HEK293 (cell line): ENCODE data around the gene LIN9.

Source experiments
- CTCF ChIA-PET: fragments of 350-600 bp; formaldehyde crosslinking; extraction: SDS; loops from one replicate; lab custom pipeline; 2021; ENCODE audit warnings: antibody characterized with exemption; lab: Yijun Ruan, JAX
- POLR2A ChIA-PET: fragments of 300-600 bp; formaldehyde crosslinking; extraction: SDS; loops from one replicate; lab custom pipeline; 2020; ENCODE audit warnings: antibody characterized with exemption, inconsistent platforms; lab: Yijun Ruan, JAX
- H3K27ac ChIP-seq: fragments of 200-500 bp; sonication (Bioruptor generic); 2 replicates; pipeline ENCODE4 v1.5.1; 2014; ENCODE audit warnings: low read depth, low read length, control low read depth, inconsistent platforms; ENCODE audit errors: extremely low read depth
- H3K36me3 ChIP-seq, 2 experiments: fragments of 200-500 bp in 1 of 2; sonication (Bioruptor generic) in 1 of 2; 1 replicate in 1 of 2; 2 replicates in 1 of 2; pipeline ENCODE4 v1.5.1; 2014 to 2017; ENCODE audit warnings: inconsistent platforms in 2 of 2, low read length in 2 of 2; ENCODE audit not compliant: control insufficient read depth in 2 of 2, insufficient read depth in 1 of 2
- H3K4me1 ChIP-seq: fragments of 200-500 bp; sonication (Bioruptor generic); 2 replicates; pipeline ENCODE4 v1.5.1; 2014; ENCODE audit warnings: mild to moderate bottlenecking, low read length, inconsistent platforms; ENCODE audit not compliant: control insufficient read depth, insufficient read depth
- H3K4me3 ChIP-seq: 2 replicates; pipeline ENCODE4 v1.5.1; 2011; ENCODE audit warnings: low read depth, mild to moderate bottlenecking, control low read depth, low read length, moderate library complexity
- H3K9me3 ChIP-seq: fragments of 200-500 bp; sonication (Bioruptor generic); 2 replicates; pipeline ENCODE4 v1.5.1; 2014; ENCODE audit warnings: low read depth, low read length, inconsistent platforms; ENCODE audit not compliant: control insufficient read depth, insufficient read depth
- GLIS1 ChIP-seq: fragments of 450-650 bp; formaldehyde crosslinking; IDR thresholded peaks from 2 replicates; pipeline ENCODE4 v1.5.1; 2016; ENCODE audit warnings: missing biosample characterization, missing genetic modification characterization
- KLF1 ChIP-seq: fragments of 450-650 bp; formaldehyde crosslinking; IDR thresholded peaks from 2 replicates; pipeline ENCODE4 v1.5.1; 2016; ENCODE audit warnings: missing biosample characterization, missing genetic modification characterization
- OSR2 ChIP-seq: fragments of 450-650 bp; formaldehyde crosslinking; IDR thresholded peaks from 2 replicates; pipeline ENCODE4 v1.5.1; 2016; ENCODE audit warnings: missing biosample characterization, missing genetic modification characterization
- PBX3 ChIP-seq: sonication (generic); formaldehyde crosslinking; IDR thresholded peaks from 2 replicates; pipeline ENCODE4 v1.8.1; 2022; ENCODE audit warnings: mild to moderate bottlenecking, moderate library complexity, missing genetic modification reagents
- WT1 ChIP-seq: fragments of 450-650 bp; formaldehyde crosslinking; IDR thresholded peaks from 2 replicates; pipeline ENCODE4 v1.5.1; 2016; ENCODE audit warnings: missing biosample characterization, missing genetic modification characterization
- ZNF24 ChIP-seq: fragments of 450-650 bp; formaldehyde crosslinking; IDR thresholded peaks from 2 replicates; pipeline ENCODE4 v1.5.1; 2016; ENCODE audit warnings: missing biosample characterization, missing genetic modification characterization
- ZNF449 ChIP-seq: fragments of 450-650 bp; formaldehyde crosslinking; IDR thresholded peaks from 2 replicates; pipeline ENCODE4 v1.5.1; 2017; ENCODE audit warnings: missing biosample characterization, mild to moderate bottlenecking, missing genetic modification characterization, moderate library complexity
- ZNF558 ChIP-seq: fragments of 450-650 bp; formaldehyde crosslinking; IDR thresholded peaks from 2 replicates; pipeline ENCODE4 v1.5.1; 2016; ENCODE audit warnings: missing biosample characterization, missing genetic modification characterization
- ZNF639 ChIP-seq: fragments of 450-650 bp; formaldehyde crosslinking; IDR thresholded peaks from 2 replicates; pipeline ENCODE4 v1.5.1; 2016; ENCODE audit warnings: missing biosample characterization, missing genetic modification characterization
- ZSCAN16 ChIP-seq: fragments of 450-650 bp; formaldehyde crosslinking; IDR thresholded peaks from 2 replicates; pipeline ENCODE4 v1.5.1; 2016; ENCODE audit warnings: missing biosample characterization, missing genetic modification characterization
- ZSCAN18 ChIP-seq: fragments of 450-650 bp; formaldehyde crosslinking; IDR thresholded peaks from 2 replicates; pipeline ENCODE4 v1.5.1; 2016; ENCODE audit warnings: missing biosample characterization, missing genetic modification characterization
- ZXDB ChIP-seq: fragments of 450-650 bp; formaldehyde crosslinking; IDR thresholded peaks from 2 replicates; pipeline ENCODE4 v1.5.1; 2016; ENCODE audit warnings: missing biosample characterization, missing genetic modification characterization
- TF ChIP-seq, protein P1 (sequence below): fragments of 450-650 bp; formaldehyde crosslinking; IDR thresholded peaks from 2 replicates; pipeline ENCODE4 v1.5.1; 2017; ENCODE audit warnings: missing biosample characterization, missing genetic modification characterization
- TF ChIP-seq, protein P2 (sequence below): fragments of 450-650 bp; formaldehyde crosslinking; IDR thresholded peaks from 2 replicates; pipeline ENCODE4 v1.5.1; 2017; ENCODE audit warnings: missing biosample characterization, missing genetic modification characterization
- TF ChIP-seq, protein P3 (sequence below): fragments of 450-650 bp; formaldehyde crosslinking; IDR thresholded peaks from 2 replicates; pipeline ENCODE4 v1.5.0; 2017; ENCODE audit warnings: missing biosample characterization, missing genetic modification characterization, borderline replicate concordance

Gene LIN9

GRCh38 chr1:226293553-226293920 lies 15.4 kb downstream of the LIN9 start:
- POLR2A ChIA-PET, result interaction anchor here (0.7 to 0.8 kb wide), 2 partner anchors 16 to 231 kb away, joined by 4 to 7 read pairs; partner anchors contain the start of genes H3-3A and LIN9
- Histone ChIP-seq H3K9me3 (no peaks in the 10 kb centered on the region), H3K36me3 (peaks cover 35 to 63% of the 10 kb centered on the region in 2 experiments), H3K4me3 (no peak overlapping the region), H3K4me1 (peaks cover 4% of the 10 kb centered on the region), H3K27ac (no peak overlapping the region)
- TF ChIP-seq ZSCAN16, result no peak
- TF ChIP-seq ZNF449 (tag by site-specific recombination), result peak; percentile 99
- TF ChIP-seq GLIS1 (tag by site-specific recombination), result peak; percentile 53; the same call in 1 of the 2 replicates
- TF ChIP-seq ZNF558, result no peak
- TF ChIP-seq KLF1, result peak; percentile 95
- TF ChIP-seq, protein P1, sequence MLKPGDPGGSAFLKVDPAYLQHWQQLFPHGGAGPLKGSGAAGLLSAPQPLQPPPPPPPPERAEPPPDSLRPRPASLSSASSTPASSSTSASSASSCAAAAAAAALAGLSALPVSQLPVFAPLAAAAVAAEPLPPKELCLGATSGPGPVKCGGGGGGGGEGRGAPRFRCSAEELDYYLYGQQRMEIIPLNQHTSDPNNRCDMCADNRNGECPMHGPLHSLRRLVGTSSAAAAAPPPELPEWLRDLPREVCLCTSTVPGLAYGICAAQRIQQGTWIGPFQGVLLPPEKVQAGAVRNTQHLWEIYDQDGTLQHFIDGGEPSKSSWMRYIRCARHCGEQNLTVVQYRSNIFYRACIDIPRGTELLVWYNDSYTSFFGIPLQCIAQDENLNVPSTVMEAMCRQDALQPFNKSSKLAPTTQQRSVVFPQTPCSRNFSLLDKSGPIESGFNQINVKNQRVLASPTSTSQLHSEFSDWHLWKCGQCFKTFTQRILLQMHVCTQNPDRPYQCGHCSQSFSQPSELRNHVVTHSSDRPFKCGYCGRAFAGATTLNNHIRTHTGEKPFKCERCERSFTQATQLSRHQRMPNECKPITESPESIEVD (tag by site-specific recombination), result no peak
- peak; percentile 84 for TF ChIP-seq OSR2 (tag by site-specific recombination)
- CTCF ChIA-PET, result interaction anchor here (0.6 to 2.4 kb wide), 2 partner anchors 10 to 855 kb away, joined by 3 to 13 read pairs; no protein-coding TSS in a partner anchor

DNA sequence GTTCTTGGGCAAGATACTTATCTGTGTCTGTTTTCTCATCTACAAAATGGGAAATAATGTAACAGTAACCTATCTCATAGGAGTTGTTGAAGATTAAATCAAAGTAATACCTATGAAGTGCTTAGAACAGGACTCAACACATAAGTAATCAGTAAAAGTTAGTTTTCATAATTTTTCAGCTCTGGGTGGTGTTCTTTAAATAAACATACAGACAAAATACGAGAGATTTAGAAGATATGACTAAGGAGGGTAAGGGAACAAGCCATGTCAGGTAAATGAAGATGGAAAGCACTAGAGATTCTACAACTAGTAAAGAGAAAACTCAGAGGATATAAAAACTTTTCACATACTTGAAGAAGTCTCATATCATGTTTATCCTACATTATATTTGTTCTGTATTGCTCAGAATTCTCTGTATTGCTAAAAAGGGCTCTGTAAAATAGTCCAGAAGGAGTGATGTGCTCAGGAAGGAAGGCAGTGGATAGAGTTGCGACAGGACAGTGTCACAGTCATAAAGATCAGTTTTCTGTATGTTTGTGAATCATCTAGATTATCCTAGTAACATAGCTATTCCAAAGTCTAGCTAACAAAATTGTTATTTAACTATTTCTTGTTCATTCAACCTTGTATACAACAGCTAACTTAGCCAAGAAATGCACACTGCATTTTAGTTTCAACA lies 16.0 kb downstream of the LIN9 start:
- TF ChIP-seq WT1 (tag by site-specific recombination) (peak; percentile 62), ZSCAN18 (tag by site-specific recombination) (no peak)
- TF ChIP-seq, protein P1 (tag by site-specific recombination), result peak; percentile 88
- peaks cover 29 to 58% of the 10 kb centered on the region in 2 experiments for H3K36me3 ChIP-seq
- POLR2A ChIA-PET, result interaction anchor here (0.6 to 1.6 kb wide), 6 partner anchors 14 to 938 kb away, joined by 4 to 10 read pairs (median 6); partner anchors contain the start of genes H3-3A, LIN9 and PYCR2
- H3K4me3 ChIP-seq, result no peak overlapping the region
- H3K4me1 ChIP-seq, result peaks cover 4% of the 10 kb centered on the region
- H3K27ac ChIP-seq, result no peak overlapping the region
- H3K9me3 ChIP-seq, result no peaks in the 10 kb centered on the region
- CTCF ChIA-PET, result interaction anchor here (0.6 to 2.4 kb wide), 6 partner anchors 11 to 855 kb away, joined by 3 to 13 read pairs (median 3); no protein-coding TSS in a partner anchor

DNA sequence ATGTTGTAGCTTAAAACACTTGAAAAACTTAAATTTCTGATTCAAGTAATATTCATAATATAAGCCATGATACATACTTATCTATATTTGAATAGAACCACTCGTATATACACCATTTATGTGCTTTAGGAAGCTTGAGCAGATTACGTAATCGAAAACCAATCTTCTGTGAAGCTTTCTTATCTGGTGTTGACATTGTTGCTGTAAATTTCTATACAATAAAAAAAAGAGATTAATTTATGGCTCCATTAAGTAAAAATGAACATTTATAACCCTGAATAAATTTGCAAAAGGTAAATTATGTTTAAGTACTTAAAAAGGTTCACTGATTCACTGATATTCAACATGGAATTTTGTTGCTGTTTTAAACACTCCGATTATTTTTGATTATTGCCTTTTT lies 21.4 kb downstream of the LIN9 start:
- Histone ChIP-seq H3K9me3 (no peaks in the 10 kb centered on the region), H3K27ac (no peak overlapping the region), H3K36me3 (peaks cover 17 to 53% of the 10 kb centered on the region in 2 experiments), H3K4me1 (no peaks in the 10 kb centered on the region), H3K4me3 (no peak overlapping the region)
- ChIA-PET POLR2A (no interaction called here), CTCF (interaction anchor here (0.5 to 1.2 kb wide), 5 partner anchors 47 to 163 kb away, joined by 3 to 5 read pairs (median 3); partner anchors contain the start of gene MIXL1)
- no peak for TF ChIP-seq ZNF639
- TF ChIP-seq PBX3, result no peak
- TF ChIP-seq, protein P2, sequence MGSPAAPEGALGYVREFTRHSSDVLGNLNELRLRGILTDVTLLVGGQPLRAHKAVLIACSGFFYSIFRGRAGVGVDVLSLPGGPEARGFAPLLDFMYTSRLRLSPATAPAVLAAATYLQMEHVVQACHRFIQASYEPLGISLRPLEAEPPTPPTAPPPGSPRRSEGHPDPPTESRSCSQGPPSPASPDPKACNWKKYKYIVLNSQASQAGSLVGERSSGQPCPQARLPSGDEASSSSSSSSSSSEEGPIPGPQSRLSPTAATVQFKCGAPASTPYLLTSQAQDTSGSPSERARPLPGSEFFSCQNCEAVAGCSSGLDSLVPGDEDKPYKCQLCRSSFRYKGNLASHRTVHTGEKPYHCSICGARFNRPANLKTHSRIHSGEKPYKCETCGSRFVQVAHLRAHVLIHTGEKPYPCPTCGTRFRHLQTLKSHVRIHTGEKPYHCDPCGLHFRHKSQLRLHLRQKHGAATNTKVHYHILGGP (tag by site-specific recombination), result no peak
- no peak for TF ChIP-seq ZNF24 (tag by site-specific recombination)
- TF ChIP-seq, protein P3, sequence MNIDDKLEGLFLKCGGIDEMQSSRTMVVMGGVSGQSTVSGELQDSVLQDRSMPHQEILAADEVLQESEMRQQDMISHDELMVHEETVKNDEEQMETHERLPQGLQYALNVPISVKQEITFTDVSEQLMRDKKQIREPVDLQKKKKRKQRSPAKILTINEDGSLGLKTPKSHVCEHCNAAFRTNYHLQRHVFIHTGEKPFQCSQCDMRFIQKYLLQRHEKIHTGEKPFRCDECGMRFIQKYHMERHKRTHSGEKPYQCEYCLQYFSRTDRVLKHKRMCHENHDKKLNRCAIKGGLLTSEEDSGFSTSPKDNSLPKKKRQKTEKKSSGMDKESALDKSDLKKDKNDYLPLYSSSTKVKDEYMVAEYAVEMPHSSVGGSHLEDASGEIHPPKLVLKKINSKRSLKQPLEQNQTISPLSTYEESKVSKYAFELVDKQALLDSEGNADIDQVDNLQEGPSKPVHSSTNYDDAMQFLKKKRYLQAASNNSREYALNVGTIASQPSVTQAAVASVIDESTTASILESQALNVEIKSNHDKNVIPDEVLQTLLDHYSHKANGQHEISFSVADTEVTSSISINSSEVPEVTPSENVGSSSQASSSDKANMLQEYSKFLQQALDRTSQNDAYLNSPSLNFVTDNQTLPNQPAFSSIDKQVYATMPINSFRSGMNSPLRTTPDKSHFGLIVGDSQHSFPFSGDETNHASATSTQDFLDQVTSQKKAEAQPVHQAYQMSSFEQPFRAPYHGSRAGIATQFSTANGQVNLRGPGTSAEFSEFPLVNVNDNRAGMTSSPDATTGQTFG (tag by site-specific recombination), result no peak
- peak; percentile 34; the same call in 1 of the 2 replicates for TF ChIP-seq ZXDB (tag by site-specific recombination)
